ENCODE results near the gene FAM181A. TPM values are rescaled to one million over a fixed set of nuclear protein-coding genes. Genes with fewer than 3 reads are reported as not detected.

FAM181A gene
- polyA plus RNA-seq, 4 donors: not detected

- WGBS, 3 donors: 91 to 93% (median 91%) methylated on average over 10 of the region's 10 CpGs
- Histone ChIP-seq H3K27me3 (ENCODE audit: control insufficient read depth in 3 of 3, insufficient read depth in 3 of 3, low read length in 3 of 3) (no peaks in the 10 kb centered on the region), H3K9me3 (ENCODE audit: control insufficient read depth in 2 of 2, insufficient read depth in 1 of 2, low read depth in 1 of 2, low read length in 1 of 2) (no peaks in the 10 kb centered on the region), H3K27ac (ENCODE audit: low read depth in 1 of 3, low read length in 2 of 3) (peak overlapping the region in 2 of 3 donors; percentile 16 to 88), H3K36me3 (ENCODE audit: control insufficient read depth in 3 of 3, insufficient read depth in 2 of 3, low read depth in 1 of 3, low read length in 3 of 3) (no peaks in the 10 kb centered on the region), H3K4me1 (ENCODE audit: control insufficient read depth in 3 of 3, insufficient read depth in 2 of 3, low read depth in 1 of 3, low read length in 2 of 3) (peaks cover 0 to 13% (median 6%) of the 10 kb centered on the region in 3 donors), H3K4me3 (ENCODE audit: low read depth in 1 of 3, low read length in 3 of 3) (no peak overlapping the region)
- FAIRE-seq: no peak
- DNase-seq: no peak
Measured at GRCh38 chr14:93964281-93964680, 37.1 kb downstream of the FAM181A start.

GRCh38 chr14:93964820-93965286 is 37.7 kb downstream of the FAM181A start:
- peak overlapping the region in 2 of 3 donors; percentile 14 to 16 for H3K27ac ChIP-seq (ENCODE audit: low read depth in 1 of 3, low read length in 2 of 3)

GRCh38 chr14:93965287-93965821 is 38.2 kb downstream of the FAM181A start:
- no peak for FAIRE-seq
- DNase-seq: no peak
- Histone ChIP-seq H3K4me3 (ENCODE audit: low read depth in 1 of 3, low read length in 3 of 3) (no peak overlapping the region), H3K27me3 (ENCODE audit: control insufficient read depth in 3 of 3, insufficient read depth in 3 of 3, low read length in 3 of 3) (no peaks in the 10 kb centered on the region), H3K27ac (ENCODE audit: low read depth in 1 of 3, low read length in 2 of 3) (peak overlapping the region in 1 of 3 donors; percentile 57), H3K4me1 (ENCODE audit: control insufficient read depth in 3 of 3, insufficient read depth in 2 of 3, low read depth in 1 of 3, low read length in 2 of 3) (peaks cover 0 to 7% (median 2%) of the 10 kb centered on the region in 3 donors), H3K9me3 (ENCODE audit: control insufficient read depth in 2 of 2, insufficient read depth in 1 of 2, low read depth in 1 of 2, low read length in 1 of 2) (no peaks in the 10 kb centered on the region), H3K36me3 (ENCODE audit: control insufficient read depth in 3 of 3, insufficient read depth in 2 of 3, low read depth in 1 of 3, low read length in 3 of 3) (no peaks in the 10 kb centered on the region)
- WGBS, 3 donors: 79 to 87% (median 81%) methylated on average over 3 of the region's 3 CpGs

More at GRCh38 chr14:93964820-93965286, 37.7 kb downstream of the FAM181A start:
- DNase-seq (no peak), FAIRE-seq (no peak)
- WGBS, 3 donors: 92 to 95% (median 93%) methylated on average over 3 of the region's 3 CpGs
- Histone ChIP-seq H3K9me3 (ENCODE audit: control insufficient read depth in 2 of 2, insufficient read depth in 1 of 2, low read depth in 1 of 2, low read length in 1 of 2) (no peaks in the 10 kb centered on the region), H3K4me3 (ENCODE audit: low read depth in 1 of 3, low read length in 3 of 3) (no peak overlapping the region), H3K4me1 (ENCODE audit: control insufficient read depth in 3 of 3, insufficient read depth in 2 of 3, low read depth in 1 of 3, low read length in 2 of 3) (peaks cover 0 to 7% (median 7%) of the 10 kb centered on the region in 3 donors), H3K36me3 (ENCODE audit: control insufficient read depth in 3 of 3, insufficient read depth in 2 of 3, low read depth in 1 of 3, low read length in 3 of 3) (no peaks in the 10 kb centered on the region), H3K27me3 (ENCODE audit: control insufficient read depth in 3 of 3, insufficient read depth in 3 of 3, low read length in 3 of 3) (no peaks in the 10 kb centered on the region)

- WGBS, 3 donors: 84 to 88% (median 85%) methylated on average over 3 of the region's 3 CpGs
- H3K9me3 ChIP-seq (ENCODE audit: control insufficient read depth in 2 of 2, insufficient read depth in 1 of 2, low read depth in 1 of 2, low read length in 1 of 2): no peaks in the 10 kb centered on the region
- peaks cover 0 to 6% (median 0%) of the 10 kb centered on the region in 3 donors for H3K4me1 ChIP-seq (ENCODE audit: control insufficient read depth in 3 of 3, insufficient read depth in 2 of 3, low read depth in 1 of 3, low read length in 2 of 3)
- no peaks in the 10 kb centered on the region for H3K27me3 ChIP-seq (ENCODE audit: control insufficient read depth in 3 of 3, insufficient read depth in 3 of 3, low read length in 3 of 3)
- H3K4me3 ChIP-seq (ENCODE audit: low read depth in 1 of 3, low read length in 3 of 3): no peak overlapping the region
- H3K27ac ChIP-seq (ENCODE audit: low read depth in 1 of 3, low read length in 2 of 3): peak overlapping the region in 2 of 3 donors; percentile 35 to 57
- H3K36me3 ChIP-seq (ENCODE audit: control insufficient read depth in 3 of 3, insufficient read depth in 2 of 3, low read depth in 1 of 3, low read length in 3 of 3): no peaks in the 10 kb centered on the region
- FAIRE-seq: no peak
- DNase-seq: no peak
Measured at GRCh38 chr14:93965946-93966474, 38.9 kb downstream of the FAM181A start.

GRCh38 chr14:93967637-93968250 is 40.6 kb downstream of the FAM181A start:
- no peak for DNase-seq
- peak overlapping the region in 1 of 3 donors; percentile 57 for H3K27ac ChIP-seq (ENCODE audit: low read depth in 1 of 3, low read length in 2 of 3)
- H3K4me3 ChIP-seq (ENCODE audit: low read depth in 1 of 3, low read length in 3 of 3): no peak overlapping the region
- H3K36me3 ChIP-seq (ENCODE audit: control insufficient read depth in 3 of 3, insufficient read depth in 2 of 3, low read depth in 1 of 3, low read length in 3 of 3): no peaks in the 10 kb centered on the region
- WGBS, 3 donors: 63 to 71% (median 70%) methylated on average over 10 of the region's 10 CpGs
- FAIRE-seq: no peak
- H3K4me1 ChIP-seq (ENCODE audit: control insufficient read depth in 3 of 3, insufficient read depth in 2 of 3, low read depth in 1 of 3, low read length in 2 of 3): peaks cover 0 to 6% (median 0%) of the 10 kb centered on the region in 3 donors
- no peaks in the 10 kb centered on the region for H3K27me3 ChIP-seq (ENCODE audit: control insufficient read depth in 3 of 3, insufficient read depth in 3 of 3, low read length in 3 of 3)
- H3K9me3 ChIP-seq (ENCODE audit: control insufficient read depth in 2 of 2, insufficient read depth in 1 of 2, low read depth in 1 of 2, low read length in 1 of 2): no peaks in the 10 kb centered on the region

GRCh38 chr14:93969082-93969828 is 42.1 kb downstream of the FAM181A start:
- Histone ChIP-seq H3K4me1 (ENCODE audit: control insufficient read depth in 3 of 3, insufficient read depth in 2 of 3, low read depth in 1 of 3, low read length in 2 of 3) (peaks cover 0 to 4% (median 0%) of the 10 kb centered on the region in 3 donors), H3K36me3 (ENCODE audit: control insufficient read depth in 3 of 3, insufficient read depth in 2 of 3, low read depth in 1 of 3, low read length in 3 of 3) (no peaks in the 10 kb centered on the region), H3K27me3 (ENCODE audit: control insufficient read depth in 3 of 3, insufficient read depth in 3 of 3, low read length in 3 of 3) (no peaks in the 10 kb centered on the region), H3K27ac (ENCODE audit: low read depth in 1 of 3, low read length in 2 of 3) (no peak overlapping the region), H3K4me3 (ENCODE audit: low read depth in 1 of 3, low read length in 3 of 3) (no peak overlapping the region), H3K9me3 (ENCODE audit: control insufficient read depth in 2 of 2, insufficient read depth in 1 of 2, low read depth in 1 of 2, low read length in 1 of 2) (no peaks in the 10 kb centered on the region)
- no peak for FAIRE-seq
- DNase-seq: no peak
- WGBS, 3 donors: 73 to 82% (median 81%) methylated on average over 12 of the region's 12 CpGs

- peak overlapping the region in 1 of 3 donors; percentile 43 for H3K4me3 ChIP-seq (ENCODE audit: low read depth in 1 of 3, low read length in 3 of 3)
- no peaks in the 10 kb centered on the region for H3K27me3 ChIP-seq (ENCODE audit: control insufficient read depth in 3 of 3, insufficient read depth in 3 of 3, low read length in 3 of 3)
- peak overlapping the region in 1 of 3 donors; percentile 78 for H3K27ac ChIP-seq (ENCODE audit: low read depth in 1 of 3, low read length in 2 of 3)
- H3K9me3 ChIP-seq (ENCODE audit: control insufficient read depth in 2 of 2, insufficient read depth in 1 of 2, low read depth in 1 of 2, low read length in 1 of 2): no peaks in the 10 kb centered on the region
- no peaks in the 10 kb centered on the region for H3K36me3 ChIP-seq (ENCODE audit: control insufficient read depth in 3 of 3, insufficient read depth in 2 of 3, low read depth in 1 of 3, low read length in 3 of 3)
- H3K4me1 ChIP-seq (ENCODE audit: control insufficient read depth in 3 of 3, insufficient read depth in 2 of 3, low read depth in 1 of 3, low read length in 2 of 3): peaks cover 0 to 3% (median 0%) of the 10 kb centered on the region in 3 donors
- FAIRE-seq (no peak), DNase-seq (peak; percentile 50 to 62)
- 13 to 40% (median 14%) methylated on average over 9 of the region's 9 CpGs for WGBS, 3 donors
Measured at GRCh38 chr14:93970585-93970964, 43.4 kb downstream of the FAM181A start.

- Histone ChIP-seq H3K4me1 (ENCODE audit: control insufficient read depth in 3 of 3, insufficient read depth in 2 of 3, low read depth in 1 of 3, low read length in 2 of 3) (peaks cover 0 to 3% (median 0%) of the 10 kb centered on the region in 3 donors), H3K4me3 (ENCODE audit: low read depth in 1 of 3, low read length in 3 of 3) (peak overlapping the region in 1 of 3 donors; percentile 43), H3K27me3 (ENCODE audit: control insufficient read depth in 3 of 3, insufficient read depth in 3 of 3, low read length in 3 of 3) (no peaks in the 10 kb centered on the region), H3K27ac (ENCODE audit: low read depth in 1 of 3, low read length in 2 of 3) (peak overlapping the region in 2 of 3 donors; percentile 28 to 78), H3K9me3 (ENCODE audit: control insufficient read depth in 2 of 2, insufficient read depth in 1 of 2, low read depth in 1 of 2, low read length in 1 of 2) (no peaks in the 10 kb centered on the region), H3K36me3 (ENCODE audit: control insufficient read depth in 3 of 3, insufficient read depth in 2 of 3, low read depth in 1 of 3, low read length in 3 of 3) (no peaks in the 10 kb centered on the region)
- no peak for FAIRE-seq
- WGBS, 3 donors: 4 to 25% (median 8%) methylated on average over 15 of the region's 15 CpGs
- DNase-seq: peak in 1 of 2 donors; percentile 46
Measured at GRCh38 chr14:93970965-93971634, 44.0 kb downstream of the FAM181A start.

Data from small intestine (tissue), 7 donors.